Body of pancreas (tissue), 4 donors: ENCODE results near the gene PLAAT4. TPM values are rescaled to one million over a fixed set of nuclear protein-coding genes. Genes with fewer than 3 reads are reported as not detected.

Source experiments
- ATAC-seq: fragments of 150-250 bp; one replicate; pipeline ENCODE4 v1.9.1; 2016
- DNase-seq, 4 donors: peaks; one replicate each; pipeline ENCODE4 v3.0.0-alpha.2; 2019
- H3K27ac ChIP-seq, 4 donors: fragments of 200-600 bp; sonication (generic); 1 replicate in 3 of 4; 2 replicates in 1 of 4; pipeline versions ENCODE4 v1.5.1 to v1.6.1; 2016 to 2019; ENCODE audit warnings: mild to moderate bottlenecking in 1 of 4, mixed read lengths in 1 of 4, moderate library complexity in 1 of 4
- H3K27me3 ChIP-seq, 2 donors: fragments of 200-600 bp; sonication (generic); one replicate each; pipeline ENCODE4 v1.6.0; 2016; ENCODE audit warnings: mild to moderate bottlenecking in 1 of 2
- H3K36me3 ChIP-seq, 2 donors: fragments of 200-600 bp; sonication (generic); replicated peaks in 1 of 2; 2 replicates each; pipeline ENCODE4 v1.5.1; 2016; ENCODE audit warnings: low read depth in 2 of 2; ENCODE audit not compliant: insufficient read depth in 1 of 2
- H3K4me1 ChIP-seq: fragments of 200-600 bp; sonication (generic); one replicate; pipeline ENCODE4 v1.6.0; 2016
- H3K4me3 ChIP-seq, 2 donors: fragments of 200-600 bp; sonication (generic); 1 replicate in 1 of 2; 2 replicates in 1 of 2; pipeline ENCODE4 v1.5.1; 2016 to 2019
- H3K9me3 ChIP-seq, 3 donors: fragments of 200-600 bp; sonication (generic); 1 replicate in 2 of 3; 2 replicates in 1 of 3; pipeline ENCODE4 v1.5.1; 2016
- POLR2A ChIP-seq, 3 donors: fragments of 450-650 bp; IDR thresholded peaks; one replicate each; pipeline ENCODE4 v1.6.1; 2016; ENCODE audit warnings: antibody characterized with exemption in 3 of 3, mild to moderate bottlenecking in 2 of 3
- WGBS, 2 donors: methylation state at CpG; one replicate each; pipeline ENCODE4 v1.1.5; 2017; 5-methylcytosine and 5-hydroxymethylcytosine counted together
- intact Hi-C: fragments of 100-400 bp; cut with DNase I; formaldehyde crosslinking; loops from one replicate; pipeline ENCODE4 v1.15.1; 2023
- total RNA-seq, 2 donors: library from RNA; depleted of rRNA; stranded (reverse); fragments of >200 nt; gene quantifications; one replicate each; pipeline ENCODE4 v1.1.0, GENCODE V29; 2016
- TF ChIP-seq, protein P1 (sequence below), 7 experiments: fragments of 450-650 bp in 4 of 7; fragments of 200-600 bp in 3 of 7; sonication (generic) in 3 of 7; IDR thresholded peaks; one replicate each; pipeline ENCODE4 v1.5.1; 2016 to 2019; ENCODE audit warnings: antibody characterized with exemption in 7 of 7

PLAAT4 gene
- total RNA-seq, 2 donors from 2014 or later, result 4.0 to 14.5 TPM

DNA sequence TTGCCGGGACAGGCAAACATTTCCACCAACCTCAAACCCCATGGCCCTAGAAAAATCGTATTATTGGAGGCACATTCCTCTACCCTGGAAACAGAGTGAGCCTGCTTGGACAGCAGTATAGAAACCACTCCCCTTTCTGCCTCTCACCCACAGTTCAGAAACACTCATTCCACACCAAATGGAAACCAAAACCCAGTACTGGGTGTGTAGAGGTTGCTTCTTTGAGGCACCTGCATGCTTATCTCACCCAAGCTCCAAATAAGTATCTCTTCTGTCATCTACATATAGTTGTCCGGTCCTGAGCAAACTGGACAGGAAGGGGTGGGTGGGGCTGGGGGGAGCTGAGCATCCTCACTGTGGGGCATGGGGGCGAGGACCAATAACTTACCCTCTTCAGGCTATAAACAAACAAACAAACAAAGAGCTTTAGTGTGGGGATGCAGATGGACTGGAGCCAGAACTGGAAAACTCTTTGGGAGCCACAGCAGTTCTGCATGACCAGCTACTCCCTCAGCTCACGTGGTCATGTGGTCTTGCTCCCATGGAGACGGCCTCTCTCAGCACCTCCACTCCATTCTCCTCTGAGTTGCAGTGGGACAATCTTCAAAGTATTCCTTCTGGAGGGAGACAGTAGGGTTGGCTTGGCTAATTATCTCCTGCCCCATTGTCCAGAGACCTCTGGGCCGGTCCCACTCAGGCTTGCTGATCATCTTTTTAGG is 27.6 kb downstream of the PLAAT4 start:
- H3K4me1 ChIP-seq, result peaks cover 14% of the 10 kb centered on the region
- no peak overlapping the region for H3K27ac ChIP-seq
- H3K4me3 ChIP-seq, result no peak overlapping the region
- DNase-seq (no peak), ATAC-seq (no peak)
- 85 to 86% methylated on average over 6 to 7 of the region's 7 CpGs for WGBS, 2 donors
- no peaks in the 10 kb centered on the region for H3K27me3 ChIP-seq
- intact Hi-C loops, result no loop called here
- no peaks in the 10 kb centered on the region for H3K9me3 ChIP-seq
- H3K36me3 ChIP-seq, result no peaks in the 10 kb centered on the region
- TF ChIP-seq, protein P1, sequence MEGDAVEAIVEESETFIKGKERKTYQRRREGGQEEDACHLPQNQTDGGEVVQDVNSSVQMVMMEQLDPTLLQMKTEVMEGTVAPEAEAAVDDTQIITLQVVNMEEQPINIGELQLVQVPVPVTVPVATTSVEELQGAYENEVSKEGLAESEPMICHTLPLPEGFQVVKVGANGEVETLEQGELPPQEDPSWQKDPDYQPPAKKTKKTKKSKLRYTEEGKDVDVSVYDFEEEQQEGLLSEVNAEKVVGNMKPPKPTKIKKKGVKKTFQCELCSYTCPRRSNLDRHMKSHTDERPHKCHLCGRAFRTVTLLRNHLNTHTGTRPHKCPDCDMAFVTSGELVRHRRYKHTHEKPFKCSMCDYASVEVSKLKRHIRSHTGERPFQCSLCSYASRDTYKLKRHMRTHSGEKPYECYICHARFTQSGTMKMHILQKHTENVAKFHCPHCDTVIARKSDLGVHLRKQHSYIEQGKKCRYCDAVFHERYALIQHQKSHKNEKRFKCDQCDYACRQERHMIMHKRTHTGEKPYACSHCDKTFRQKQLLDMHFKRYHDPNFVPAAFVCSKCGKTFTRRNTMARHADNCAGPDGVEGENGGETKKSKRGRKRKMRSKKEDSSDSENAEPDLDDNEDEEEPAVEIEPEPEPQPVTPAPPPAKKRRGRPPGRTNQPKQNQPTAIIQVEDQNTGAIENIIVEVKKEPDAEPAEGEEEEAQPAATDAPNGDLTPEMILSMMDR (IDR thresholded peaks at IDR 0.05), result no peak
- no peak for TF ChIP-seq POLR2A (IDR thresholded peaks at IDR 0.05)

- no peaks in the 10 kb centered on the region for H3K27me3 ChIP-seq
- no peak overlapping the region for H3K27ac ChIP-seq
- no peaks in the 10 kb centered on the region for H3K36me3 ChIP-seq
- peaks cover 14% of the 10 kb centered on the region for H3K4me1 ChIP-seq
- ATAC-seq (no peak), DNase-seq (no peak)
- no peaks in the 10 kb centered on the region for H3K9me3 ChIP-seq
- WGBS, 2 donors, result 77 to 83% methylated on average over 4 of the region's 4 CpGs
- TF ChIP-seq POLR2A (IDR thresholded peaks at IDR 0.05), result no peak
- TF ChIP-seq, protein P1 (IDR thresholded peaks at IDR 0.05), result no peak
- intact Hi-C loops, result no loop called here
- no peak overlapping the region for H3K4me3 ChIP-seq
Measured at GRCh38 chr11:63564784-63565350, 28.3 kb downstream of the PLAAT4 start.

DNA sequence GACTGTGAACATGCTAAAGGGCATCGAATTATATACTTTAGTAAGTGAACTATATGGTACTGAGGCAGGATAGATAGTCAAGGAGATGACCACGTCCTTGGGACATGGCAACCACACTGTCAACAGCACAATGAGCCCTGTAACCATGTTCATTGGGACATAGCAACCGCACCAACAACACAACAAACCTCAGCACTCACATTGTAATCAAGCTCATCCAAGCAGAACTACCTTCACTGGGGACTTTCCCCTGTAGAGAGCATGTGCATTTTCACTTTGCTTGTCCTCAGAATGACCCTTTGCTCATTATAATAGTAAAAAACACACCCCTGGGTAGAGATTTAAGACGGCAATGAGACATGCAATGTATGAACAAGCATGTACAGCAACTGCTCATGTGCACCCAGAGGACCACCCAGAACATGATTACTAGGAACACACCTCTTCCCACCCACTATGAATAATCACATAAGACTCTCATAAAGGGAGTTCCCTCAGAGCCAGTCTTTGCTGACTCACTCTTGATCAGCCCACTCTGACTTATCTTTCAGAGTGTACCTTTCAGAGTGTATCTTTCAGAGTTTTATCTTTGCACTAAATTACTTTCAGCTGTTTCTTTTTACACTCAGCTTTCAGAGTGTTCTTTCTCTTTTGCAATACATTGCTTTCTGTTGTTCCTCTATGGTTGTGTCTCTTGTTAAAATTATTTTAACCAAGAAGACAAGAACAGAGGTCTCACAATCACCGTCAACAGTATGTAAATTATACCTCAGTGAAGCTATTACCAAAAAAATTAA is 30.6 kb downstream of the PLAAT4 start:
- peak; percentile 93 for ATAC-seq
- Histone ChIP-seq H3K36me3 (no peaks in the 10 kb centered on the region), H3K9me3 (no peaks in the 10 kb centered on the region), H3K27me3 (no peaks in the 10 kb centered on the region), H3K4me1 (peaks cover 14% of the 10 kb centered on the region), H3K4me3 (no peak overlapping the region), H3K27ac (peak overlapping the region in 3 of 4 donors; percentile 51 to 64 (median 52))
- DNase-seq, result peak in 3 of 4 donors; percentile 16 to 55 (median 44)
- WGBS, 2 donors, result 36 to 38% methylated on average over 5 of the region's 5 CpGs
- intact Hi-C loops, result no loop called here
- no peak for TF ChIP-seq POLR2A (IDR thresholded peaks at IDR 0.05)
- TF ChIP-seq, protein P1 (IDR thresholded peaks at IDR 0.05), result no peak

GRCh38 chr11:63569570-63569969 is 33.0 kb downstream of the PLAAT4 start:
- ATAC-seq (no peak), DNase-seq (no peak)
- WGBS, 2 donors, result 92 to 99% methylated on average over 3 of the region's 3 CpGs
- no peaks in the 10 kb centered on the region for H3K9me3 ChIP-seq
- no peak overlapping the region for H3K27ac ChIP-seq
- H3K36me3 ChIP-seq, result no peaks in the 10 kb centered on the region
- H3K4me3 ChIP-seq, result no peak overlapping the region
- H3K27me3 ChIP-seq, result no peaks in the 10 kb centered on the region
- intact Hi-C loops, result no loop called here
- no peak for TF ChIP-seq POLR2A (IDR thresholded peaks at IDR 0.05)
- TF ChIP-seq, protein P1 (IDR thresholded peaks at IDR 0.05), result no peak
- H3K4me1 ChIP-seq, result peaks cover 14% of the 10 kb centered on the region
